Right cardiac atrium (tissue), 5 donors: ENCODE results near the gene BMP8A. TPM values are rescaled to one million over a fixed set of nuclear protein-coding genes. Genes with fewer than 3 reads are reported as not detected.

Experiments used
- ATAC-seq, 2 donors: fragments of 200-7000 bp; cut with Tn5 transposase; one replicate each; pipeline versions ENCODE4 v1.8.0 to v1.9.1; 2020; ENCODE audit warnings: moderate library complexity in 2 of 2, mild to moderate bottlenecking in 1 of 2
- DNase-seq, 3 donors: peaks; one replicate each; pipeline ENCODE4 v3.0.0-alpha.2; 2020
- H3K27ac ChIP-seq: one replicate; pipeline ENCODE4 v1.5.1; 2013; ENCODE audit warnings: mild to moderate bottlenecking, low read length, control low read depth, moderate library complexity
- H3K27me3 ChIP-seq: one replicate; pipeline ENCODE4 v1.6.1; 2013; ENCODE audit not compliant: control insufficient read depth, insufficient read depth
- H3K4me1 ChIP-seq: one replicate; pipeline ENCODE4 v1.6.1; 2013; ENCODE audit warnings: low read length; ENCODE audit not compliant: control insufficient read depth, insufficient read depth
- H3K4me3 ChIP-seq: one replicate; pipeline ENCODE4 v1.5.1; 2013; ENCODE audit warnings: low read length, control low read depth
- H3K9me3 ChIP-seq: one replicate; pipeline ENCODE4 v1.6.1; 2013; ENCODE audit warnings: low read length; ENCODE audit not compliant: control insufficient read depth
- WGBS: extraction: QIAGEN DNeasy Blood & Tissue Kit; methylation state at CpG from one replicate; pipeline ENCODE4 v1.1.7; 2013; 5-methylcytosine and 5-hydroxymethylcytosine counted together
- intact Hi-C, 4 donors: fragments of 100-400 bp; cut with DNase I; formaldehyde crosslinking; loops; one replicate each; pipeline versions ENCODE4 v1.11.0 to v1.14.0; 2022 to 2023
- polyA plus RNA-seq: library from polyadenylated mRNA; stranded (reverse); fragments of 200-250 nt; gene quantifications from one replicate; pipeline ENCODE4 v1.2.3, GENCODE V29; 2013
- total RNA-seq, 4 donors: library from RNA; stranded (reverse); fragmentation: NEBNext Ultra II Directional; extraction: Animal tissue kit (Norgen Biotek cat#: 25700); gene quantifications; one replicate each; pipeline ENCODE4 v1.2.1, GENCODE V29; 2021
- donor health status: healthy with polysubstance abuse.
- donor health status: DM: no; HTN: yes; CAD: no.
- donor health status: DM: no; HTN: no; CAD: no.
- donor health status: DM: no; HTN: yes; CAD: no; lungs with severe emphysema.
- donor health status: DM: yes; HTN: yes; CAD: no.

Gene BMP8A
- total and polyA plus RNA-seq, 5 donors: 0.32 to 2.5 (median 2.0) TPM

GRCh38 chr1:39573736-39574624 lies 82.5 kb downstream of the BMP8A start:
- no peak for DNase-seq
- 39% methylated on average over 12 of the region's 12 CpGs for WGBS
- peak overlapping the region; percentile 71 for H3K27ac ChIP-seq
- H3K4me1 ChIP-seq: peaks cover 7% of the 10 kb centered on the region
- no peaks in the 10 kb centered on the region for H3K9me3 ChIP-seq
- H3K27me3 ChIP-seq: no peaks in the 10 kb centered on the region
- H3K4me3 ChIP-seq: peak overlapping the region; percentile 97
- ATAC-seq: peak; percentile 48 to 69
- intact Hi-C loops: no loop called here

- Histone ChIP-seq H3K4me3 (peak overlapping the region; percentile 97), H3K9me3 (no peaks in the 10 kb centered on the region), H3K4me1 (peaks cover 7% of the 10 kb centered on the region), H3K27ac (peak overlapping the region; percentile 71), H3K27me3 (no peaks in the 10 kb centered on the region)
- WGBS: 25% methylated on average over 5 of the region's 5 CpGs
- DNase-seq (no peak), ATAC-seq (peak; percentile 18 to 20)
- intact Hi-C loops: no loop called here
Observed at GRCh38 chr1:39574646-39575045, 83.2 kb downstream of the BMP8A start.

Other genes with a start within 250 kb of the BMP8A start
- gene PABPC4, start 85.2 kb downstream of the BMP8A start, total RNA-seq: 100 to 1,000 TPM; 267 to 489 (median 336) TPM
- 154 TPM for gene PABPC4, start 85.2 kb downstream of the BMP8A start, polyA plus RNA-seq
- gene HEYL, start 148.0 kb downstream of the BMP8A start, total RNA-seq: 10 to 100 TPM; 25.9 to 50.5 (median 32.8) TPM
- gene HEYL, start 148.0 kb downstream of the BMP8A start, polyA plus RNA-seq: 22.6 TPM
- gene NT5C1A, start 180.5 kb downstream of the BMP8A start, total RNA-seq: 10 to 100 TPM; 18.2 to 44.8 (median 41.3) TPM
- 5.7 TPM for gene NT5C1A, start 180.5 kb downstream of the BMP8A start, polyA plus RNA-seq
- gene HPCAL4, start 199.8 kb downstream of the BMP8A start, total RNA-seq: 1 to 10 TPM in 3 of 4 donors, under 1 TPM in 1; 0.89 to 5.2 (median 4.1) TPM
- 2.8 TPM for gene HPCAL4, start 199.8 kb downstream of the BMP8A start, polyA plus RNA-seq
- gene PPIE, start 247.2 kb downstream of the BMP8A start, total RNA-seq: 10 to 100 TPM; 30.8 to 34.9 (median 34.1) TPM
- 37.6 TPM for gene PPIE, start 247.2 kb downstream of the BMP8A start, polyA plus RNA-seq